Suppressor macrophage (primary cell): ENCODE measurements around the gene LZTS2.
"Not testable (repeated sequence)": the region's sequence is repeated elsewhere in the genome, so short reads cannot be mapped to it uniquely, and the experiment has no call there.

Experiments used
- DNase-seq, 4 experiments: peaks; one replicate each; pipeline ENCODE4 v3.0.0-alpha.2; 2020 to 2022

Gene LZTS2

GRCh38 chr10:101034404-101034803 lies 34.8 kb downstream of the LZTS2 start:
- not testable (repeated sequence) for DNase-seq

GRCh38 chr10:101035314-101035713 lies 35.7 kb downstream of the LZTS2 start:
- DNase-seq = no peak

- DNase-seq = no peak
Measured at GRCh38 chr10:101035916-101036702, 36.5 kb downstream of the LZTS2 start.

- DNase-seq = no peak
Measured at GRCh38 chr10:101036726-101037125, 37.1 kb downstream of the LZTS2 start.

- DNase-seq = no peak
Measured at GRCh38 chr10:101038484-101038883, 38.9 kb downstream of the LZTS2 start.

GRCh38 chr10:101040061-101040460 lies 40.5 kb downstream of the LZTS2 start:
- no peak for DNase-seq

GRCh38 chr10:101040851-101041250 lies 41.2 kb downstream of the LZTS2 start:
- no peak for DNase-seq

- DNase-seq = peak; percentile 78 to 83 (median 81)
Measured at GRCh38 chr10:101041252-101041761, 41.7 kb downstream of the LZTS2 start.

GRCh38 chr10:101042118-101042517 lies 42.5 kb downstream of the LZTS2 start:
- no peak for DNase-seq

- DNase-seq = peak; percentile 95 to 97 (median 96)
Measured at GRCh38 chr10:101042667-101043362, 43.2 kb downstream of the LZTS2 start.

- peak in 1 of 4 experiments; percentile 32 for DNase-seq
Measured at GRCh38 chr10:101043363-101043707, 43.7 kb downstream of the LZTS2 start.

GRCh38 chr10:101044117-101044516 lies 44.5 kb downstream of the LZTS2 start:
- DNase-seq = no peak

GRCh38 chr10:101046332-101047238 lies 47.0 kb downstream of the LZTS2 start:
- no peak for DNase-seq

GRCh38 chr10:101047268-101047667 lies 47.7 kb downstream of the LZTS2 start:
- no peak for DNase-seq

- DNase-seq = no peak
Measured at GRCh38 chr10:101047961-101048892, 48.6 kb downstream of the LZTS2 start.

- DNase-seq = peak; percentile 56 to 81 (median 74)
Measured at GRCh38 chr10:101050208-101051069, 50.8 kb downstream of the LZTS2 start.

GRCh38 chr10:101052285-101052684 lies 52.7 kb downstream of the LZTS2 start:
- no peak for DNase-seq

- no peak for DNase-seq
Measured at GRCh38 chr10:101053516-101053915, 53.9 kb downstream of the LZTS2 start.

GRCh38 chr10:101054351-101054750 lies 54.7 kb downstream of the LZTS2 start:
- DNase-seq = no peak

GRCh38 chr10:101054876-101055275 lies 55.3 kb downstream of the LZTS2 start:
- no peak for DNase-seq

- no peak for DNase-seq
Measured at GRCh38 chr10:101055411-101055810, 55.8 kb downstream of the LZTS2 start.
